Measurements from ENCODE around the gene CWF19L2. TPM values are rescaled to one million over a fixed set of nuclear protein-coding genes. Genes with fewer than 3 reads are reported as not detected.

Gene CWF19L2
- total and polyA plus RNA-seq, 2 experiments from 2014 or later = 20.3 to 27.2 TPM

GRCh38 chr11:107316426-107316825, 141.2 kb downstream of the CWF19L2 start:
- Mint-ChIP-seq H3K27ac (no peak overlapping the region), H3K27me3 (ENCODE audit: insufficient read depth, low read depth, poor library complexity) (peaks cover 7% of the 10 kb centered on the region), H3K36me3 (ENCODE audit: low read depth) (peaks cover 26% of the 10 kb centered on the region; the same call in 2 of the 3 replicates), H3K9me3 (peaks cover 14% of the 10 kb centered on the region; the same call in 2 of the 3 replicates), H3K4me3 (no peak overlapping the region), H3K4me1 (no peaks in the 10 kb centered on the region)
- Histone ChIP-seq H3K4me2 (no peak overlapping the region), H3K27ac (ENCODE audit: low read depth) (no peak overlapping the region), H3K9me2 (ENCODE audit: insufficient read depth) (no peaks in the 10 kb centered on the region), H3K4me3 (no peak overlapping the region), H3K36me3 (ENCODE audit: insufficient read depth) (no peaks in the 10 kb centered on the region), H3F3A (replicated peaks; ENCODE audit: low read depth) (no peaks in the 10 kb centered on the region), H3K79me2 (replicated peaks; ENCODE audit: insufficient read depth) (no peaks in the 10 kb centered on the region), H2AFZ (no peak overlapping the region), H3K4me1 (ENCODE audit: insufficient read depth) (no peaks in the 10 kb centered on the region), H4K20me1 (replicated peaks; ENCODE audit: insufficient read depth) (no peaks in the 10 kb centered on the region), H3K27me3 (ENCODE audit: insufficient read depth) (no peaks in the 10 kb centered on the region)
- DNase-seq (ENCODE audit: low spot score) (no peak), ATAC-seq (no peak)
- TF ChIP-seq NANOG (IDR thresholded peaks at IDR 0.05; ENCODE audit: borderline replicate concordance) (no peak), JUNB (IDR thresholded peaks at IDR 0.05; ENCODE audit: unreplicated experiment) (no peak), ZNF331 (CRISPR knock-in tag; IDR thresholded peaks at IDR 0.05; ENCODE audit: low read depth) (no peak), REST (IDR thresholded peaks at IDR 0.05; ENCODE audit: unreplicated experiment) (no peak), EZH2 (IDR thresholded peaks at IDR 0.05; ENCODE audit: low read depth, unreplicated experiment) (no peak), CREB1 (CRISPR knock-in tag; IDR thresholded peaks at IDR 0.05; ENCODE audit: low read depth) (no peak), STAT1 (IDR thresholded peaks at IDR 0.05; ENCODE audit: unreplicated experiment) (no peak), EZH2phosphoT487 (IDR thresholded peaks at IDR 0.05; ENCODE audit: unreplicated experiment) (no peak), ETS1 (IDR thresholded peaks at IDR 0.05) (no peak), POLR2AphosphoS5 (IDR thresholded peaks at IDR 0.05; ENCODE audit: low read depth) (no peak), ZNF114 (CRISPR knock-in tag; IDR thresholded peaks at IDR 0.05) (no peak)
- TF ChIP-seq, protein P1, sequence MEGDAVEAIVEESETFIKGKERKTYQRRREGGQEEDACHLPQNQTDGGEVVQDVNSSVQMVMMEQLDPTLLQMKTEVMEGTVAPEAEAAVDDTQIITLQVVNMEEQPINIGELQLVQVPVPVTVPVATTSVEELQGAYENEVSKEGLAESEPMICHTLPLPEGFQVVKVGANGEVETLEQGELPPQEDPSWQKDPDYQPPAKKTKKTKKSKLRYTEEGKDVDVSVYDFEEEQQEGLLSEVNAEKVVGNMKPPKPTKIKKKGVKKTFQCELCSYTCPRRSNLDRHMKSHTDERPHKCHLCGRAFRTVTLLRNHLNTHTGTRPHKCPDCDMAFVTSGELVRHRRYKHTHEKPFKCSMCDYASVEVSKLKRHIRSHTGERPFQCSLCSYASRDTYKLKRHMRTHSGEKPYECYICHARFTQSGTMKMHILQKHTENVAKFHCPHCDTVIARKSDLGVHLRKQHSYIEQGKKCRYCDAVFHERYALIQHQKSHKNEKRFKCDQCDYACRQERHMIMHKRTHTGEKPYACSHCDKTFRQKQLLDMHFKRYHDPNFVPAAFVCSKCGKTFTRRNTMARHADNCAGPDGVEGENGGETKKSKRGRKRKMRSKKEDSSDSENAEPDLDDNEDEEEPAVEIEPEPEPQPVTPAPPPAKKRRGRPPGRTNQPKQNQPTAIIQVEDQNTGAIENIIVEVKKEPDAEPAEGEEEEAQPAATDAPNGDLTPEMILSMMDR (conservative IDR thresholded peaks at IDR 0.05; ENCODE audit: low read depth in 2 of 2) = no peak
- TF ChIP-seq, protein P2, sequence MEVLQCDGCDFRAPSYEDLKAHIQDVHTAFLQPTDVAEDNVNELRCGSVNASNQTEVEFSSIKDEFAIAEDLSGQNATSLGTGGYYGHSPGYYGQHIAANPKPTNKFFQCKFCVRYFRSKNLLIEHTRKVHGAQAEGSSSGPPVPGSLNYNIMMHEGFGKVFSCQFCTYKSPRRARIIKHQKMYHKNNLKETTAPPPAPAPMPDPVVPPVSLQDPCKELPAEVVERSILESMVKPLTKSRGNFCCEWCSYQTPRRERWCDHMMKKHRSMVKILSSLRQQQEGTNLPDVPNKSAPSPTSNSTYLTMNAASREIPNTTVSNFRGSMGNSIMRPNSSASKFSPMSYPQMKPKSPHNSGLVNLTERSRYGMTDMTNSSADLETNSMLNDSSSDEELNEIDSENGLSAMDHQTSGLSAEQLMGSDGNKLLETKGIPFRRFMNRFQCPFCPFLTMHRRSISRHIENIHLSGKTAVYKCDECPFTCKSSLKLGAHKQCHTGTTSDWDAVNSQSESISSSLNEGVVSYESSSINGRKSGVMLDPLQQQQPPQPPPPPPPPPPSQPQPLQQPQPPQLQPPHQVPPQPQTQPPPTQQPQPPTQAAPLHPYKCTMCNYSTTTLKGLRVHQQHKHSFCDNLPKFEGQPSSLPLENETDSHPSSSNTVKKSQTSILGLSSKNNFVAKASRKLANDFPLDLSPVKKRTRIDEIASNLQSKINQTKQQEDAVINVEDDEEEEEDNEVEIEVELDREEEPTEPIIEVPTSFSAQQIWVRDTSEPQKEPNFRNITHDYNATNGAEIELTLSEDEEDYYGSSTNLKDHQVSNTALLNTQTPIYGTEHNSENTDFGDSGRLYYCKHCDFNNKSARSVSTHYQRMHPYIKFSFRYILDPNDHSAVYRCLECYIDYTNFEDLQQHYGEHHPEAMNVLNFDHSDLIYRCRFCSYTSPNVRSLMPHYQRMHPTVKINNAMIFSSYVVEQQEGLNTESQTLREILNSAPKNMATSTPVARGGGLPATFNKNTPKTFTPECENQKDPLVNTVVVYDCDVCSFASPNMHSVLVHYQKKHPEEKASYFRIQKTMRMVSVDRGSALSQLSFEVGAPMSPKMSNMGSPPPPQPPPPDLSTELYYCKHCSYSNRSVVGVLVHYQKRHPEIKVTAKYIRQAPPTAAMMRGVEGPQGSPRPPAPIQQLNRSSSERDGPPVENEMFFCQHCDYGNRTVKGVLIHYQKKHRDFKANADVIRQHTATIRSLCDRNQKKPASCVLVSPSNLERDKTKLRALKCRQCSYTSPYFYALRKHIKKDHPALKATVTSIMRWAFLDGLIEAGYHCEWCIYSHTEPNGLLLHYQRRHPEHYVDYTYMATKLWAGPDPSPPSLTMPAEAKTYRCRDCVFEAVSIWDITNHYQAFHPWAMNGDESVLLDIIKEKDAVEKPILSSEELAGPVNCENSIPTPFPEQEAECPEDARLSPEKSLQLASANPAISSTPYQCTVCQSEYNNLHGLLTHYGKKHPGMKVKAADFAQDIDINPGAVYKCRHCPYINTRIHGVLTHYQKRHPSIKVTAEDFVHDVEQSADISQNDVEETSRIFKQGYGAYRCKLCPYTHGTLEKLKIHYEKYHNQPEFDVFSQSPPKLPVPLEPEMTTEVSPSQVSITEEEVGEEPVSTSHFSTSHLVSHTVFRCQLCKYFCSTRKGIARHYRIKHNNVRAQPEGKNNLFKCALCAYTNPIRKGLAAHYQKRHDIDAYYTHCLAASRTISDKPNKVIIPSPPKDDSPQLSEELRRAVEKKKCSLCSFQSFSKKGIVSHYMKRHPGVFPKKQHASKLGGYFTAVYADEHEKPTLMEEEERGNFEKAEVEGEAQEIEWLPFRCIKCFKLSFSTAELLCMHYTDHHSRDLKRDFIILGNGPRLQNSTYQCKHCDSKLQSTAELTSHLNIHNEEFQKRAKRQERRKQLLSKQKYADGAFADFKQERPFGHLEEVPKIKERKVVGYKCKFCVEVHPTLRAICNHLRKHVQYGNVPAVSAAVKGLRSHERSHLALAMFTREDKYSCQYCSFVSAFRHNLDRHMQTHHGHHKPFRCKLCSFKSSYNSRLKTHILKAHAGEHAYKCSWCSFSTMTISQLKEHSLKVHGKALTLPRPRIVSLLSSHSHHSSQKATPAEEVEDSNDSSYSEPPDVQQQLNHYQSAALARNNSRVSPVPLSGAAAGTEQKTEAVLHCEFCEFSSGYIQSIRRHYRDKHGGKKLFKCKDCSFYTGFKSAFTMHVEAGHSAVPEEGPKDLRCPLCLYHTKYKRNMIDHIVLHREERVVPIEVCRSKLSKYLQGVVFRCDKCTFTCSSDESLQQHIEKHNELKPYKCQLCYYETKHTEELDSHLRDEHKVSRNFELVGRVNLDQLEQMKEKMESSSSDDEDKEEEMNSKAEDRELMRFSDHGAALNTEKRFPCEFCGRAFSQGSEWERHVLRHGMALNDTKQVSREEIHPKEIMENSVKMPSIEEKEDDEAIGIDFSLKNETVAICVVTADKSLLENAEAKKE (CRISPR knock-in tag; IDR thresholded peaks at IDR 0.05) = no peak

All from GM23338 (cell line).